HG02884 (cell line): ENCODE results near the gene CA5A.
"Not testable (repeated sequence)": the region's sequence is repeated elsewhere in the genome, so short reads cannot be mapped to it uniquely, and the experiment has no call there.

ENCODE experiments used
- ATAC-seq: cut with Tn5 transposase; IDR thresholded peaks from one replicate; pipeline ENCODE4 v1.9.1; 2021; ENCODE audit warnings: mild to moderate bottlenecking, moderate library complexity; ENCODE audit not compliant: unreplicated experiment

Gene CA5A

DNA sequence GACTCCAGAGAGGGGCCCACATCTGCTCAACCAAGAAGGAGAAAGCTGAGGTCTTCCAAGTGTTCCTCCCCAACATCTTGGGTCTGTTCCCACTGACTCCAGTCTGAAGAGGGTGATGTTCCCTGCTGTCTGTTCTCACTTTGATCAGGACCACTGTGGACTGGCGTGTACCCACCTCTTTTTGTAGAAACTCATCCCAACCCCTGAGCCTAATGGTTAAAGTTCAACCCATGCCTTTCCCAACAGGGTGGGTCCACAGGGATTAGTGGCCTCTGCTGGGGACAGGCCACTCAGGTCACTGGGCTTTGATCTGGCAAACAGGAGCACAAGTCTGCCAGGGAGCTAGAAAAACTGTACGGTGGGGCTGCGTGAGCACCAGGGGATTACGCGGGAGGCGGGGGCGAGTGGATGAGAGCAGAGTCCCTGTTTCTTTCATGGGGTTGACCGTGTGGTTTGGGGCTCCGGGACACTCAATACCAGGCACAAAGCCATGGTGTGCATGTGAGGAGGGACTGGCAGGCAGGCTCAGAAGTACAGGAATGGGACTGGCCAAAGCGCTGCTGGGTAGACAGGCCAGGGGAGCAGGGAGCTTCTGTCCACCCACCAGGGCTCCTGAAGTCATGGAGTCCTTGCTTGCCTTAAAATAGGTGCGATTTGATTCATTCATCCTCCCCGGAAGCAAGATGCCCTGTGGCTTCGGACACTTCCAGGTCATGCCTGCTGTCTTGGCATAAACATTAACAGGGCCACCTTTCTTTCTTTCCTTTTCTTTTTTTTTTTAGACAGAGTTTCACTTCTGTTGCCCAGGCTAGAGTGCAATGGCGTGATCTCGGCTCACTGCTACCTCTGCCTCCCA, at the start of gene CA5A:
CA5A (minus strand) TSS at position 155 of the 856 bp plus-strand sequence; CDS start at position 76, 79 bp downstream.
- ATAC-seq = no peak

DNA sequence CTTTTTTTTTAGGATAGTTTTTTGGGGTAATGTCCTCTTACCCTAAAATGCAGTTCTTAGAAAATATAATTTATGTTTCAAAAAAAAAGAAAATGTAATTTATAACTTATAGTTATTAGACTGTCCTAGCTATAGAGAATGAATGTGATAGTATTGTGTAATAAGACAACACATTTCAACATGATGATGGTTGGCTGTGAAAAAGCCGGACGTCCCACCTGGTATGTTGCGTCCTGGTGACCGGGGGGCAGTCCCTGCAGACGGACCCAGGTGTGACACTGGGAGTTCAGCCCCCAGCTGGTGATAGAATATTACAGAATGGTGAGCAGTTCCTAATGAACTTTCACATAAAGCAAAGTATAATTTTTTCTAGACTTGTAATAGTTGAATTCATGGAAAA, 49.2 kb upstream of the CA5A start:
- ATAC-seq = not testable (repeated sequence)

GRCh38 chr16:87984632-87985267, 48.4 kb upstream of the CA5A start:
- no peak for ATAC-seq

DNA sequence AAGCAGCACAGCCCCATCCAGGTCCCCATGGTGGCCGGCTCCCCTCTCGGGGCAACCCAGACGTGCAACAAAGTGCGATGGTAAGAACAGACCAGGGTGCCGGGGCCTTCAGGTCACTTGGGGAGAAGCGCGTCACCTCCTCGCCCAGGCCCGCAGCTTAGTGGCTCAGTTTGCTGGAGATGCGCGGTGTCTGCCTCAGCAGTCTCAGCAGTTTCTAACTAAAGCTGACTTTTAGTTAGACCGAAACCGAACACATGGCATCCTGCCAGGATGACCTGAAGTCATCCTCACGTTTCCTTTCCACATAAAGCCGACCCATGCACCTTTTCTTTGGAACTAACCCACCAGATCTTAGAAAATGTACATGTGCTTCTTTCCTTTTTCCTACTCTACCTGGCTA, 47.9 kb upstream of the CA5A start:
- ATAC-seq = not testable (repeated sequence)

DNA sequence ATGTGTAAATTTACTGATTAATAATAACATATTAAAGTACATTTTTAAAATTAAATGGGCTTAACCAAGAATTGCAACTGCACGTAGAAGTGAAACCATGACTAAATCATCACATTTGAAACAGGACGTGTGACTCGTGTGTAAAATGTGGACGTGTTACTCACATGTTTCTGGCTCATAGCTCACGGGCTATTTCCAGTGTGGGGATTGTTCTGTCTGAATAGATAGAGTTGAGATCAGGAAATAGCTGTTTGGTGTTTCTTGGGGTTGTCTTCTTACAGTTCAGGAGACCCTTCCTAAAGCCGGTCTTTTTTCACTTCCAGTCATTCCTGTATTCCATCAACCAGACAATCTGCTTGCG, 47.4 kb upstream of the CA5A start:
- ATAC-seq = not testable (repeated sequence)

DNA sequence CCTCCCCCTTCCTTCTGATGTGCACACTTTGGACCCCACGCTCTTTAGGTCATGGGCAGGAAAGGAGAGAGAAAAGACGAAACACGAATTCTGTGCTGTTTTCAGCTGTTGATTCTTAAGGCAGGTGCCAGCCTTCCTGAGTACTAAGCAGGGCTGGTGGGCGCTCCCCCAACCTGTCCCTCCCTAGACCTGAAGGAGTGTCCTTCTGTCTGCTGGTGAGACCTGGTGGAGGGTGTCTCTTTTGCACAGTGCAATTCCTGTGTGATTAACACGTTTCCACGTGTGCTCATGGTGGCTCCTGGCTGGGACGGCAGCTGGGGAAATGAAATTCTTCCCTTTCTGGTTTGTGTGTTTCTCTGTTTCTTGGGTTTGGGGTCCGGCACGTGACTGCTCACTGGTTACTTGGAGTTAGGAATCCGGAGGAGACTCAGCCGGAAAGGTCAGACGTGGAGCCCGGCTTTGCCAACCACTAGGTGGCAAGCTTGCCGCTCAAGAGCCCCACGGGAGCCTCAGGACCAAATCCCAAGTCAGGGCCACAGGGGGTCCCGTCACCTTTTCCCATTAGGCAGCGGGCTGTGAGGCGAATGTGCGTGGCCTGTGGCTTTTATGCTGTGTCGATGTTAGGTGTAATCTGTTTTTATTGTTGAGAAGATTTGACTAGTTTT, 46.9 kb upstream of the CA5A start:
- not testable (repeated sequence) for ATAC-seq

DNA sequence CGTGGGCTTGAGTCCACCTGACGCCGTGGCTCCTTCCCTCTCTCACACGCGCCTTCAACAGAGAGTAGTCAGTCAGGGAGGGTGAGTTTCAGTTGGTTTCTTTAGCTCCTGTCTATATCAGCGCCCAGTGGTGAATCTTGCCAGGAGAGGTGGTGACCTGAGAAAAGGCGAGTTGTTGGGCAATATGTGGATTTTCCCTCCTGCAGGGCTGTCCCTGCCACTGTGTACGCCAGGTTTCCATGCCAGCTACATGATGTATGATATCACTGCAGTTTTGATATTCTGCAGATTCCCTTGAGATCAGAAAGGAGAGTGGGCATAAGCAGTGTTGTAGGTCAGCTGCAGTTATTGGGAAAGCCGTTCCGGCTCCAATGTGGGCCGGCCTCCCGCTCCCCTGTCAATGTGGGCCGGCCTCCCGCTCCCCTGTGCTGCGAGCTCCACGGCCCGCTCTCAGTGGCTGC, 46.3 kb upstream of the CA5A start:
- no peak for ATAC-seq

- not testable (repeated sequence) for ATAC-seq
These were observed 45.0 kb upstream of the CA5A start for GRCh38 chr16:87981376-87981775.

- not testable (repeated sequence) for ATAC-seq
These were observed 43.7 kb upstream of the CA5A start for GRCh38 chr16:87979911-87980630.

GRCh38 chr16:87979352-87979751, 43.0 kb upstream of the CA5A start:
- ATAC-seq = no peak

GRCh38 chr16:87978127-87978526, 41.8 kb upstream of the CA5A start:
- no peak for ATAC-seq

DNA sequence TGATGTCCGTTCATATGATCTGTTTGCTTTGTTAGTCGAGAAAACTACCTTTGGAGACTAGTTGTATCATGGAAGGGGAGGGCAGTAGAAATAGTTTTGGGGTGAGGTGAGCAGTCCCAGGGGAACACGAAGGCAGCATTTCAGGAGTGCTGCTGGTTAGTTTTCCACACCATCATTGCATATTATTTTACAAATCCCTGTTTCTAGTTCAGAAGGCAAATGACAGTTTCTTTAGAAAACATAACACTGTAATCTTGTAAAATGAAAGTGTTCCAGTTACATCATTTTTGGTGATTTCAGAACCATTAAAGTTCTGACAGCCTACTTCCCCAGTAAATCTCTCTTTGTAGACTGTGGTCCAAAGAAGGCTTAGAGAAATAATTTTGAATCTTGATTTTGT, 40.3 kb upstream of the CA5A start:
- ATAC-seq = no peak

GRCh38 chr16:87974178-87974577, 37.8 kb upstream of the CA5A start:
- no peak for ATAC-seq

DNA sequence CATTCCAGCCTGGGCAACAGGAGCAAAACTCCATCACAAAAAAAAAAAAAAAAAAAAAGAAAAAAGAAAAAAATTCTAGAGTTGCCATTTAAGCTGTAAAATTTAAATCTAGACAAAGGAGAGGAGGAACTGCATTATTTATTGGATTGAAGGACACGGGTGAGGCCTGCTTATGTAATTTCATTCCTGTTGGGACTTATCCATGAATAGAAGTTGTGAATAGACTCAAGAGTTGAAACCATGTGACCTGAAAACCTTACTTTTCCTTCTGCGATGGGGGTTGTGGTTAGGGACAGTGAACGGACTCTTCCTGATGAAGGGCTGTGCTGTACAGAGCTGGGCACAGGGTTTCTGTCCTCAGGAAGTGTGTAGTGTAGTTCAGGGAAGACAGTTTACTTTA, 37.4 kb upstream of the CA5A start:
- ATAC-seq = no peak

DNA sequence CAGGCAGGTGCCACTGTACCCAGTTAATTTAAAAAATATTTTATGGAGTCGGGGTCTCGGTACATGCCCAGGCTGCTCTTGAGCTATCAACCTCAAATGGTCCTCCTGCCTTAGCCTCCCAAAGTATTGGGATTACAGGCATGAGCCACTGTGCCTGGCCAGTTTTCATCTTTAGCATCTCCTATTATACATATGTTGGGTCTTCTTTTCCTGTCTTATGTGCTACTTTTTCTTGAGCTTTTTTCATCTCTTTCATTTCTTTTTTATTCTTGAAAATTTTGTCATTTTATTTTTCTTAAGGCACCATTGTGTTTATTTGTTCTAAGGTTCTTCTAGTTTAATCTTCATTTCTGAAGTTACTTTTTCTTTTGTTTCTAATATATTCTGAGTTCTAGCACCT, 35.6 kb upstream of the CA5A start:
- ATAC-seq = no peak

GRCh38 chr16:87970186-87970585, 33.9 kb upstream of the CA5A start:
- no peak for ATAC-seq

- ATAC-seq = no peak
These were observed 32.2 kb upstream of the CA5A start for GRCh38 chr16:87968541-87968940.

DNA sequence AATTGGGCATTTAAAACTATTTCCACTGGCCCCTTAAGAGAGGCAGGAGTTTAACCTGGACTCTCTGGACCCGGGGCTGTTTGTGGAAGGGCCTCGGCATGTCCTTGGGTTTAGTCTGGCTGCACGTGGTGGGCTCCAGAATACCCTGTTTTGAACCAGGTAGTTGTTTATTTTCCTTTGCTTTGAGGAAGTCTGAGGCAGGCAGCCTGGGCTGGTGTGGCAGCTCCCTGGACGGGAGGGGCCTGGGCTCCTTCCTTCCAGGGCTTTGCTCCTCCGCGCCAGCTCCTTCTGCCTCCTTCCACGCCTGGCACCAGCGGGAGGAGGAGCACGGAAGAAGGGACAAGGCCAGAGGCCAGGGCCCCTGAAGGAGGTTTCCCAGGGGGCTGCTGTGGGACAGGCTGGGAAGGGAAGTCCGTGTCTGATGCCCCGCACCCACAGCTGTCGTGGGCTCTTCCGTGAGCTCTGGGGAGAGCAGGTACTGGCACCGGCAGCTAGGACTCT, 30.4 kb upstream of the CA5A start:
- no peak for ATAC-seq

DNA sequence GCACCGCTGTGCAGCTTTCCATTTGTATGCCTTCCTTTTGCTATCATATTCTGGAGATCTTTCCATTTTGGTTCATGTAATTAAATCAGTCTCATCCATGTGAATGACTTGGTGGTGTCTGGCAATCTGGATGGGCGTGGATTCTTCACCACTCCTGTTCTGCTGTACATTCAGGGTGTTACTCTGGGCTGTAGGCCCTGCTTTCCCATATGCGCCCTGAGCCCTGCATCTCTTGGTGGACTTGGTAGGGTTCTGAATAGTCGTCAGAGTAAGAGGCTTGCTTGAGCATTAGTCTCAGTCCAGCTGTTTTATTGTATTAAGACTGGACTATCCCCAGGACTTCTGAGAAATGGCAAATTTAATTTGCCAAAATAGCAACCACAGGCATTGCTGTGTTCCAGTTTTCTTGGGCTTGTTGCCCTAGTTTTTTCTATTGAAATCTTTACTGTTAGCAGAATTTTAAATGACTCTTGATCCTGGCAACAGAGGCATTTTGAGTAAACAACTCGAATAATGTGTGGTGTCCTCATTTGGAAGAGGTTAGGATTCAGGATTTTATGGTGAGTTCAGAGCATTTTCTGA, 29.8 kb upstream of the CA5A start:
- no peak for ATAC-seq

DNA sequence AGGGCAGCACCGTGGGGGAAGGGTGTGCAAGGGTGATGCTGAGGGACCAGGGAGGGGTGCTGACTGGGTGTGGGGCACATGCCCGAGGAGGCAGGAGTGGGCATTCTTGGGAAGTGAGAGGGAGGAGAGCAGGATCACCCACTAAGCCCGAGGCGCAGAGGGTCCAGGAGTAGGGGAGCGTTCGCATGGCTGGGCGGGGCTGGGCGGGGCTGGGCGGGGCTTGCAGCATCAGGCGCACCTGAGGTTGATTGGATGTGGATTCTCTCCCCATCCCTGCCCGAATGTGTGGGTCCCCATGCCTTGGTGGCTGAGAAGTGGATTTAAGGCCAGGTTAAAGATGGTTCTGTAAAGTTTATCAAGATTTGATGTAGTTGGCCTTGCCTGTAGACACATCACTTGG, 29.1 kb upstream of the CA5A start:
- ATAC-seq = no peak
